Ureter (tissue), 1 donor: ENCODE measurements around the gene TIFAB. TPM values are rescaled to one million over a fixed set of nuclear protein-coding genes. Genes with fewer than 3 reads are reported as not detected.

Experiments
- DNase-seq: peaks from one replicate; pipeline ENCODE4 v3.0.0-alpha.2; 2020; ENCODE audit warnings: low spot score
- total RNA-seq: library from RNA; stranded (reverse); gene quantifications from one replicate; pipeline ENCODE4 v1.2.4, GENCODE V29; 2023
- donor health status: DM: yes; HTN: yes; CAD: no.

TIFAB gene
- total RNA-seq, 1 donor from 2014 or later: not detected

DNA sequence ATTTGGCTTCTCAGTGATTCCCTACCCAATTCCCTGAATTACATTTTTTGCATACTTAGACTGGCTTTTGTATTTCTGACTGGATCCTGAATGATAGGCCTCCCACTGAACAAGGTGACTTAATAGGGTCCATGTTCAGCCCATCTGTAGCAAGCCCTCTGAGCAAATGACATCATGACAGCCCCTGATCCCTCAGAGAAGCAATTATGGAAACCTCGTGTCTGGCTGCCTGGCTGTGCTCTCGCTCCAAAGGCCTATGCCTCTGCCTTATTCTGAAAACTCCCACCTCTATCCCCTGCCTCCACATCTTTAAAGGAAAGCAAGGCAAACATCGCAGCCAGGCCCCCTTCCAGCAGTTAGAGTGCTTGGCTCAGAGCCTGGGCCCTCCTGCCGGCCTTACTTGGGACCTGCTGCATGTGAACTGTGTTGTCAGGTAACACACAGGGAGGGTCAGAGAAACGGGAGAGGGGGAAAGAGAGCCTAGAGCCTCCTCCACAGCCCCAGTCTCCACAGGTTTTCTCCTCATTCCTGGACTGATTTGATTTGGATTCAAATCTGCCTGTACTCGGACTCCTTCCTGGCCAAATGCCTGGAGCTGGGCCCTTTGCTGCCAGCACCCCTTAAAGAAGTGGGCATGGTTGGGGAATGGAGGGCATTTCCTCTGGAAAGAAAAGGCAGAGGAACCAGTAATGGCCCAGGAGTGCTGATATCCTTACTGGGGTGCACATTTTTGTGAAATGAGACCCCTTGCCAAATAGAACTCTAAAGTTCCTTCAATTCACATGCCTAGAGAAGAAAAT, 8.8 kb downstream of the TIFAB start:
- no peak for DNase-seq

GRCh38 chr5:135442431-135443160, 9.6 kb downstream of the TIFAB start:
- DNase-seq: no peak

DNA sequence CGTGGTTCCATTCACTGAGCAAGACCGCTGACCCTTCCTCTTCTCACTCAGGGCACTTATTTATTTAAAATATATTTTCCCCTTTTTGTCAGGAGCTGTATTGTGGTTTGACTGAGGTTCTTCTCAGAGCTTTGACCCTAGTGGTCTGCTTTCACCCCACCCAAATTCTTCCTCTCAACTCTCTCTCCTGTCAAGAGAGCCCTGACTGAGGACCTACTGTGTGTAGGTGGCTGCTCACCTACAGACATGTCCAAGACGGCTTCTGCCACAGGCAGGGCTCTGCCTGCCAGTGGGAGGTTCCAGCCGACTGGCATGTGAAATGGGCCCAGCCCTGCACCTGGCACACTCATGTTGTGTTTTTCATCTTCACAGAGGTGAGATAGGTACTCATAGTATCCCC, 10.2 kb downstream of the TIFAB start:
- no peak for DNase-seq

DNA sequence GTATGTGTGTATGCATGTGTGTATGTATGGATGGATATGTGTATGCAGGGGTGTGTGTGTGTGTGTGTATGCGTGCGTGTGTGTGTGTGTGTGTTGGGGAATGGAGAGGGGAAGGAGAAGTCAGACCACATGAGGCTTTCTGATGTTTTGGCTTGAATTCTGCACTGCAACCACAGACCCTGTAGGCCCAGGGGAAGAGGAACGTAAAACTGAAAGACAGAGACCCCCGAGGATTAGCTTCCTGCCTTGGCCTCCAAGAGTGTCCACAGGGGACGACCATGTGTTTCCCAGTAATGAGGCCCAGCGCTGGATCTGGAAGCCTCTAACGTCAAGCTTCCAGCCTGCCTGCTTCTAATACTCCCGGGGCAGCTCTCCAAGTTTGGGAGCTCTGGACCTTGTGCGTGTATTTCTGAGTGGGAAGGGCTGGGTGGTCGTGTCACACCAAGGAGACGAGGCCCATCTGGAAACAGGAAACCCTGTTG, 10.8 kb downstream of the TIFAB start:
- DNase-seq: no peak

DNA sequence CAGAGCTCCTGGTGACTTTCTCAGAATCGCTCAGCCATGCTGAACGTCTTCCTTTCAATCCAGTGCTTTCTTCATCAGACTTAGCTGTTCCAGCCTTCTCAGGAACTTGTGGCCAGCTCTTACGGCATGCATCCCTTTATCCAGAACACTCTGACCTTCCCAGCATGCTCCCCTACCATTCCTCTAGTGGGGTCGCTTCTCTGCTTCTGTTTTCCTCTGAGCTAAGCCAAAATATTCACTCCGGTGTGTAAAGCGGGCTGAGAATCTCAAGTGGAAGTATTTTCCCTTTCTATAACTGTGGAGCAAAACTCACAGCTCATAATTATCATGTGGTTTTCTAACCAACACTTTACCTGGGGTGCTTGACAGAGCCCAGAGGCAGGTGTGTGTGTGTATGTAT, 11.2 kb downstream of the TIFAB start:
- DNase-seq: no peak

DNA sequence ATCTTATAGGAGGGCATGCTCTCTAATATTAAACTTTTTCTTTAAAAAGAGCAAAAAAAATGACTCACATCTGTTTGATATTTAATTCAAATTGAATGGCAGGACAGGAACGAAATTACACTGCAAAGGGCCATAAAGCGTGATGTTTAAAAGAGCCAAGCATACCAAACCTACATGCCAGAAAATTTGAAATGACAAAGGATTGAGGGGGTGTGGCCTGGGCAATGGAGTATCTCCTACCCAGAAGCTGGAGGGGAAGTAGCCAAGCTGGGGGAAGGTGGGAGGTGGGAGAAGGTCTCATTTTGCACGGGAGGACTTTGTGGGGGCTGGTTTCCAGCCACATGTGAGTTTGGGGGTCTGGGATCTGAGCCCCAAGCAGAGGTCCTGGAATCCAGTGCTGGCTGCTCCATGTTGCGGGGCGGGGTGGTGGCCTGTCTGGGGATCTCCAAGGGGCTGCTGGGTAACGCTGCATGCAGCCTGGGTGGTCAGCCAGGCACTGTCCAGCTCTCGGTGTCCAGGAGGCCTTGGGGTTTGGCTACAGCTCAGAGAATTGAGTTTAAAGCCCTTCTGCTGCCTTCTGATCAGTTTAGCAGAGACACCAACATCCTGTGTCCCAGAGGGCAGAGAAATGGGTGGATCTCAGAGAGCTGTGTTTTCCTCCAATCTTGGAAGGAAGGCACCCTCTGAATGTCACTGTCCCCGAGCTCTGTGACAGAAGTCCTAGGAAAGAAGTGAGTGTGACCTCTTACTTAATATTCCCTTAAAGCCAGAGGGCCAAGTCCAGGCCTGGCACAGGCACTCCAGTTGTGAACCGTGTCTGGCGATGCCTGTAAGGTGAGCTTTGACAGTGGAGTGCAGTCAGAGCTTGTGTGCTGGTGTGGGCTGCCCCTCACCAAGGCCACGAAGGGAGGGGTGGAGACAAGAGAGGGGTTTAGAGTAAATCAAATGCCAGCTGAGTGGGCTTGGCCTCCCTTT, 12.6 kb downstream of the TIFAB start:
- no peak for DNase-seq

- no peak for DNase-seq
These were observed 13.4 kb downstream of the TIFAB start for GRCh38 chr5:135438636-135439221.

GRCh38 chr5:135437796-135438560, 14.2 kb downstream of the TIFAB start:
- DNase-seq: peak; percentile 73

GRCh38 chr5:135437422-135437795, 14.7 kb downstream of the TIFAB start:
- DNase-seq: no peak

- DNase-seq: no peak
These were observed 15.2 kb downstream of the TIFAB start for GRCh38 chr5:135436951-135437418.

GRCh38 chr5:135435467-135436330, 16.5 kb downstream of the TIFAB start:
- no peak for DNase-seq

GRCh38 chr5:135434591-135435466, 17.3 kb downstream of the TIFAB start:
- DNase-seq: no peak

DNA sequence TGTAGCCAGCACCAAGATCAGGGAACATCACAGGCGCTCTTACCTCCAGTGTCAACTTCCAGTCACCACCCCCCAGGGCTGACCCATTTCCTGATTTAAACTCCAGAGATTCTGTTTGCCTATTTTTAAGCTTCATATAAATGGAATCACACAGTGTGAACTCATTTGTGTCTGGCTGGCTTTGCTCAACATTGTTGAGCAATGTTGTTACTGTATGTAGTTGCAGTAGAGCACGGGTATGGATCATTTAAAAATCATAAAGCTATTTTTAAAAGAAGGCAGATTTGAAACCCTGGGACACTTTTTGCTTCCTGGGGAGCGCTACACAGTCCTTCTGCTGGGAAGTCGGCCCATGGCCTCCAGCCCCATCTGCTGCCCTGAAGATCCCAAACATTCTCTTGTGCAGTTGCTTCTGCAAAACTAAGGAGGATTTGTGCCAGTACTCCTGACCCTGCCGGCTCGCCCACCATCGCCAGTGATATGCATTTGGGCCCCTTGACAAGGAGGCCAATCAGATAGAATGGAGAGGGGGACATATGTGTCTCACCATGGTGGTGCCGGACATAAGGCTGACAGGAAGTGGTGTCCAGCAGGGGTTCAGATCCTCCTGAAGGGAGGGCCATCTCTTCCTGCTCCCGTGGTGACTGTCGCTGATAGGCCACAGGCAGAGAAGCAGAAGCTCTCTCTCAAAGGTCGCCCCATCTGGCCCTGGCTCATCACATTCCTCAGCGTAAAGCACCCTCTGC, 18.3 kb downstream of the TIFAB start:
- DNase-seq: no peak

DNA sequence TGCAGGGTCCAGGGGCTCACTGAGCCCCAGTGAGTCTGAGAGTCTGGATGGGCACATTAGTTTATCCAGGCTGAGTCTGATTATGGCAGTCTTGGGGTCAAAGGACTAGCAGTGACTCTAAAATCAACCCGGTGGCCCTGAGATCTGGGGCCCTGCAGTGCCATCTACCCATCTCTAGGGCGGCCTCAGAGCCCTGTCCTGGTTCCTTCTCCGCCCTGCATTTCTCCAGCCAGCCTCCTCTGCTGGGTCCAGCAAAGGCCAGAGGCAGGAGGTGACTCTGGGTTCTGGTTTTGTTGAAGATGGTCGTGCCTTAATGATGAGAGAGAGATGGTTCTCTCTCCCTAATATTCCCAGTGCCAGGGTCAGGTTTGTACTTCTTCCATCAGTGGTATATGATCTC, 20.0 kb downstream of the TIFAB start:
- no peak for DNase-seq

DNA sequence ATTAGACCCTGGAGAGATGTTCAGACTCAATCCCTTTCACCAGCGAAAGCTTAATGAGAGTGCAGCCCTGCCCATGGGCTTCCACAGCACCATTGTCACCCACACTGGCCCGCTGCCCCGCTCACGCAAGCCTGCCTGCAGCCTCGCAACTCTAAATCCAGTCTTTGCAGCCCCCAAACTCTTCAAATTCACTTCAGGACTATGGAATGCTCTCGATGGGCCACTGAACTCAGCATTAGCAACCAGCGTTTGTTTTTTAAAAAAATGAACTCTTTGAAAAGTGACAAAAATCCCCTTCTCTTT, 22.1 kb downstream of the TIFAB start:
- DNase-seq: no peak

GRCh38 chr5:135429301-135430134, 22.6 kb downstream of the TIFAB start:
- no peak for DNase-seq

DNA sequence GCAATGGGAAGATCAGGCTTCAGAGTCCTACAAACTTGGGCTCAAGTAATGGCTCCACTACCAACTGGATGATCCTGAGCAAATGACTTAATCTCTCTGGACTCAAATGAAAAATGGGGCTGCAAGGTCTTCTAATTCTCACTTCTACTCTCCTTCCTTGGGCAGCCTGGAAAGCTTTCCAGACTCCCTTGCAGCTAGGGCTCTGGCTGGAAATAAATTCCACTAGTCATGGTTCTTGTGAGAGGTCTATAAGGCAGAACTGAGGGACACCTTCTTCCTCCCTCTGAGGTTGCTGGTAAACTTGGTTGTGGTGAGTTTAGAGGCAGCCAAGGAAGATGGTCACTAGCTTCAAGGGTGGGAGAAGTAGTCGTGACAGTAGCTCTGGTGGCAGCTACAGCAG, 23.6 kb downstream of the TIFAB start:
- DNase-seq: no peak
